CD4-positive, alpha-beta T cell treated with Interleukin-4 for 4 hours (primary cell): ENCODE data around the gene MOSPD2.

ENCODE experiments used
- DNase-seq: peaks from one replicate; pipeline ENCODE4 v3.0.0-alpha.2; 2020

Gene MOSPD2

DNA sequence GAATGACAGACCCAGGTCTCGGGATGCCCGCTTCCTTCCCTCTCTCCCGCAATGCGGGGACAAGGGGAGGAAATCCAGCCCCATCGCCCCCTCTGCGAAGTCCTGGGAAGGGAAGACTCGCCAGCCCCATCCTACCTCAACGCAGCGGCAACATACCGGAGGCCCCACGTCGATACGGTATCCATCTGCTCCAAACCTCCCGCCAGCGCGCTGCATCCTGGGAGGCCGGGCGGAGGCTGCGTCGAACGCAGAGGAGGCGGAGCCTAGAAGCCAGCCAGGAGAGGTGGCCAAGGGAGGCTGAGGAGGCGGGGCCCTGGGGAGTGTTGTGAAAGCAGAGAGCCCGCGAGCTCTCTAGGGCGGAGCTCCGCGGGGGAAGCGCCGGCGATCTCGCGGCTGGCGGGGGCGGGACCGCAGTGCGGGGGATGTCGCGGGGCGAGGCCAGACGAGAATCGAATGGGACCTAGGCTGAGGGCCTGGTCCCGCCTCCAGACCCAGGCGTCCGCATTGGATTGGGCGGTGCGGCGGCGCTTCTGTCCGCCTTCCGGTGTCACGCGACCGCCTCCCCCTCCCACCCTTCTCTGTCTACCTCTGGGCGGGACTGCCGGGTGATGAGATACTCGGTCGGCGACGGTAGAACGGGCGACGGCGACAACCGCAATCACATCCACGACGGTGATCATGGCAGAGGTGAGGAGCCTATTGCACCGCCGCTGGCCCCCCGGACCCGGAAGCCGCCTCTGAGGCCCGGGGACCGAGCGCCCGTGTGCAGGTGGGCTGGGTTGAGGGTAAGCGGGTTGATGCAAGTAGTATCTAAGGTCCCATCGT is at the start of gene MOSPD2, which contains the start of gene FANCB:
Gene MOSPD2 (plus strand): TSS at position 571 of the 825 bp plus-strand sequence. CDS start 108 bp downstream, at position 679.
Gene FANCB (minus strand): TSS at position 219 of the 825 bp plus-strand sequence. CDS start 7,559 bp downstream, outside the sequence.
- DNase-seq: peak; percentile 94

DNA sequence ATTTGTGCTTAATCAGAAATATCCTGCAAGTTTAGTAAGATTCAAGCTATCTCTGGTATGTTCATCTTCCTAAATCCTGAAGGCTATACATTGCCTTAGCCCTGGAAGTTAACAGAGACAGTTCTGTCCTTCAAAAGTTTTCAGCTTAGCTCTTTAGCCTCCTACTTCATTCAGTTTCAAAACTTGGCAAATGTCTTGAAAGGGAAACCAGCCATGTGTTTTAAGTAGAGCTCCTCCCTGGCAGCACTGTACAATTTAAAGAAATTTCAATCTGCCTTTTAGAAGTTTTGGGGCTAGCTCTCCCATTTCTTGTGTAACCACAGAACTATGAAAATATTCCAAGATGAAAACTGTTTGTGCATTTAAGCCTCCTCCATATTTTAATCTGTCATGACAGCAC is 47.4 kb upstream of the MOSPD2 start:
- DNase-seq: no peak

DNA sequence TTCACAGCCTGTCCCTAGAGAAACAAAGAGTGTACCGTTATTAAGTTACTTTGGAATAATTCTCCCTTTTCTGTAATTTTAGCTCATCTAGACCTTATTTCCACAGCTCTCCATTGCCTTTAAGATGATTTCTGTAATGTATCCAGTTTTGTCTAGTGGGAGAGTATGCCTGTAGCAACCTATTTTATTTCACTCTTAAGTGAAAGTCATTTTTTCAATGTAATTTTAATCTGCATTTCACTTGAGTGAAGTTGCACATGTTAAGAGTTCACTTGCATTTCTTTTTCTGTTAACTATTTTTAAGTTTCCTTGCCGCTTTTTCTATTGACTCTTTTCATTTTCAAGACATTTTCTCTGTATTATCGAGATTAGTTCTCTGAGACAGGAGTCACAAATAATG is 46.9 kb upstream of the MOSPD2 start:
- DNase-seq: no peak

DNA sequence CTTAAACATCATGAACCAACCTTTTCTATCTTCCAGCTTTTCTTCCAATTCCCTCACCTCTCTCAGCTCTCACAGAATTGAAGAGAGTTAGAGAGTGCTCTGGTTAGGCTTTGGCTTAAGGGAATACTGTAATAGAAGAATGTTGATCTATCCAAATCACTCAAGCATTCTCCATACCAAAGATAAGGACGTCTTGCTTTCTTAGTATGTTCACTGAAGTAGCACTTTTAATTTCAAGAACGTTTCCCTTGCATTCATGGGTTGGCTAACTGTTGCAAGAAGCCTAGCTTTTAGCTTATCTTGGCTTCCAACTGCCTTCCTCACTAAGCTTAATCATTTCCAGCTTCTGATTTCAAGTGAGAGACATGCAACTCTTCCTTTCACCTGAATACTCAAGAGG is 43.6 kb upstream of the MOSPD2 start:
- no peak for DNase-seq

DNA sequence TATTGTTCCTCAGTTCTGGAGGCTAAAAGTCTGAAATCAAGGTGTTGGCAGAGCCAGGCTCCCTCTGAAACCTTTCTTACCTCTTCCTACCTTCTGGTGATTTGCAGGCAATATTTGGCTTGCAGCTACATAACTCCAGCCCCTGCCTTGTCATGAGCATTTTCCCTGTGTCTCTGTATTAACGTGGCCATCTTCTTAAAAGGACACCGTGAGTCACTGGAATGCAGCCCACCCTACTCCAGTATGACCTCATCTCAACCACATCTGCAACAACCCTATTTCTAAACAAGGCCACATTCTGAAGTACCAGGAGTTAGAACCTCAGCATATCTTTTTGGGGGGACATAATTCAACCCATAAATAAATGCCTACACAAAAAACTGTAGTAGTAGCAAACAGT is 41.1 kb upstream of the MOSPD2 start:
- DNase-seq: no peak

DNA sequence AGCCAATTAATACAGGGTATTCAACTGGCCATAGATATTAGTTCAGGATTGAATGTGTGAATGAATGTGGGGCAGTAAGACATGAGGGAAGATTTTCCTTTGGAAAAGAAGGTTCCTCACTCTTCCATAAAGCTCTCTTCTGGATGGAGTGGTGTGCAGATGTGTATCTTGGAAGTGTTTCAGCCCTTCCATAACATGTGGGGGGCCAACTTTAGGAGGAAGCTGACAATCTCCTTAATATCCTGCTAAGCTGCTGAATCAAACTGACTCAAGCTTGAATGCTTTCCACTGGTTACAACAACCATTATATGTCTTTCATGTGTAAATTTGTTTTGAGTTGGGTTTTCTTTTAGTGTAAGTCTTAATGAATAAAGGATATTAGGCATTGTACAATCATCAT is 40.6 kb upstream of the MOSPD2 start:
- no peak for DNase-seq

DNA sequence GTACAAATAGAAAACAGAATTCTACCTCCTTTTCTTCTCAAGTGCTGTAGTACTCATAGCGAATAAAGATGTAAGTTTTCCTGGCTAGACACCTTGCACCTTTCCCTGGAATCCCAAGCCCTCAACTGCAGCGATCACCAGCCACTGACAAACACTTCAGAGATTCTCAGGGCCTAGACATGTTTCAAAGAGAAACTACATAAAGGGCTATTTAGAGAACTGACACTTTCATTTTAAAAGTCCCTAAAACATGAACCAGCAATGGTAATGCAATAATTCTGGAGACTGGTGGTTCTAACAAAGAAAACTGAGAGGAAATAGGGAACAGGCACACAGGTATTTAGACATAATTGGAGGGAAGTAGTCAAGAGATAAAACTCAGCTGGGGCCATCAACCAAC is 36.1 kb upstream of the MOSPD2 start:
- no peak for DNase-seq

DNA sequence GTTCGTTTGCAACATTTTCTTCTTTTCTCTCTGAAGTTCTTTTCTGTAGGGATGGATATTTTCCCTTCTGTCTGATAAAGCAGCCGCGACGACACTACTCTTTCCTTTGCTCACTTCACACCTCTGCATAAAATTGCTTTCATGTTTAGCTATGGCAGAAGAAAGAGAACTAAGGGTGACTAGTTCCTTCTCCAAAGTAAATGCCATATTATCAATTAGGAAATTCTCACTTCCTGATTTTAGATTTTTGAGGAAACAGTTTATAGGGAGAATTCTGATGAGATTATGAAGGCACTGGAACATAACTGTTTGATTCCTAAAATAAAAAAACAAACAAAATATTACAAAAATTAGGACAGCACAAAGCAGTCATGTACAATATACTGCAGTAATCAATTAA is 29.6 kb upstream of the MOSPD2 start:
- no peak for DNase-seq

DNA sequence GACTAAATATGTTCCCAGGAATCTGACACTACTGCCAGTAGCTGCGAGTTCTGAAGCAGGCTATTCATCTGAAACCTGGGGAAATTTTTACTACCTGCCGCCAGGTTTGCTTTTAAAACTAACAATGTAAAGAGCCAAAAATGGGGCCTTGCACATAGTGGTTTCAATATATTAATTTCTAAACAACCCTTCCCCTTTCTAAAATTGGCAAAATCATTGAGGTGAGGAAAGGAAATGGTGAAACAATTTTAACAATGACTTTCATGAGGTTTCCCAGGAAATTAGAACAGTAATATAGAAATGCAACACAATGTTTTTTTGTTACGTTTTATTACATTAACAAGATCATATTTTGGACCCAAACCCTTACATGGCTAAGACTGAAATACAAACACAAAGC is 21.7 kb upstream of the MOSPD2 start:
- no peak for DNase-seq

DNA sequence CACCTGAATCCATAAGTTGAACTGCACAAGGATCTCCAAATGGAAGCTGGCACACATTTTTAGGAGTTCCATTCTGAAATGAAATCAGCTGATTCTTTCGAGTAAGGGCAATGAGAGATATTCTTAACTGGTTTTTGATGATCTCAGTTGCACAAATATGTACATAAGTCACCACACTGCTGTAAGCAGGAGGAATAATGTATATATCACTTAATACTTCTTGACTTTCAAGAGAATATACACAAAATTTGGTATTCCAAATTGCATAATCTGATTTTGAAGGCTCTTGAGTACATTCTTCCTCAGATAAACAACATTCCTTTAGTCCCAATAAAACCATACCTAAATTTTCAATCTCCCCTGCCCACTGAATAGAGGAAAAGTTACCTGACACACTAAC is 8.6 kb upstream of the MOSPD2 start:
- DNase-seq: no peak

DNA sequence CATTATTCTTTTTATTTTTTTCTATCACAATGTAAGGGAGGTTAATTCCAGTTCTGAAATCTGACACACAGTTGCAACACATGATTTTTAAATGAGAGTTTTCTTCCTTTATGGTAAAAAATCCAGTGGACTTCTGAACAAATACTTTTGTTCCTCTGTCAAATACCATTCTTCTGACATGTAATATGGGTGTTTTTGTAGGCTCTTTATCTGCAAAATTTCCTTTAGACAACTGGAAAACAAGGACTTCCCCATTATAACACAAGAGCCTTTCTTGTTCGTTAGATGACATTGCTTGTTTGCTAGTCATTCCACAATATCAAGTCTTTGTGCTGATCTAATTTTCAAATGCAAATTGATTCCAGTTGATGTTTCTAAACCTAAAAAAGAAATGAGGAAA is 8.0 kb upstream of the MOSPD2 start:
- DNase-seq: no peak

DNA sequence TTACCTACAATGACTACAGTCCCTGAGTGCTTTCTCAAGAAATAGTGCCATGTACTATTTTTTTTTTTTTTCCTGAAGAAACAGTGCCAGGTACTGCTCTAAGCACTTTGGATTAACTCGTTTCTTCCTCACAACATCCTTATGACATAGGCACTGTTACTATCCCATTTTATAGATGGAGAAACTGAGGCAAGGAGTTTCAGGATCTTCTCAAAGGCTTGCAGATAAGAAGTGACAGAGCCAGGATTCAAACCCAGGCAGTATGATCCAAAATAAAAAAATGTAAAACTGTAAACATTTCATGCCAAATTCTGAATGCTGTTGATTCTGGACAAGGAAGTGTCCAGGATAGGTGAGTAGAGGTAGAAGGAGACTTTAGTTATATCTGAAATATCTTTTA is 1.5 kb upstream of the MOSPD2 start:
- DNase-seq: no peak

DNA sequence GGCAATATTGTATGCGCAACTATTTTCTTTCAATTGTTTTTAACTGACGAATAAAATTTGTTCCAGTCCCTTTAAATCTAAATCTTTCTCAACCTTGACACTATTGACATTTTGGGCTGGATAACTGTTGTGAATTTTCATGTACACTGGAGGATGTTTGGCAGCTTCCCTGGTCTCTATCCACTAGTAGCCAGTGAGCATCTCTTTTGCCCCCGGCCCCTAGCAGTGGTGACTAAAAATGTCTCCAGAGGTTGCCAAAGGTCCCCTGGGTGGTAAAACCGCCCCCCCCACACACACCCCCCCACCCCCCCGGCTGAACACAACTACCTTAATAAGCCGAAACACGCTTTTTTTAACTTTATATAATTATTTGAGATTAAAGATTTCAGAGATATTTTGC is 866 bp upstream of the MOSPD2 start:
- DNase-seq: no peak

DNA sequence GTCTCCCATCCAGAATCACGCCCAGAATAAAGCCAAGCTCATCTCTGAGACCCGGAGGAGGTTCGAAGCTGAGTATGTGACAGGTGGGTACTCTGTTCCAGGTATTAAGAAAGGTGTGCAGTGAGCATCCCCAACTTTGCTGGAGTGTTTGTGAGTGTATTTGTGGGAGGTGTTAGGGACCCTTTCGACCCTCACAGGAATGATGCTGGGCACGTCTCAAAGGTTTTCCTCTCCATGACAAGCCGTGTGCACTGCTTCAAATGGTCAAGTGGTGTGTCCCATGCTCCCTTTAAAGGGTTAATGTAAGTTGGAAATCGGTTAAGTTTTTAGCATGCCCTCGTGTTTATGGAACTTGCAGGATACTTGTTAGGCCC is 442 bp downstream of the MOSPD2 start:
- no peak for DNase-seq

DNA sequence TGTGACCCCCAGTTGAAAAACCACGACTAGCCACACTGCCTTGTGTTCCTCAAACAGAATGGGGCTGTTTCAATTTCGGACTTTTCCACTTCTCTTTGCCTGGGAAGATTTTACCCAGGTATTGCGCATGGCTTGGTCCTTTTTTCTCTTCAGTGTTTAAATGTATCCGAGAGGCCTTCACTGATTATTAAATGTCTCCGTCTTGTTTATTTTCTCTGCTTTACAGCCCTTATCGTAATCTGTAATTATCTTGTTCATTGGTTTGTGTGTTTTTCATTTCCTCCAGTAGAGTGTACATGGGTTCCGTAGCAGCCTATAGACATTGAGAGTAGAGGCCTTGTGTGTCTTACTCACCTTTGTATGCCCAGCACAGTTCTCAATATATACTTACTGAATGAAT is 2.4 kb downstream of the MOSPD2 start:
- no peak for DNase-seq

DNA sequence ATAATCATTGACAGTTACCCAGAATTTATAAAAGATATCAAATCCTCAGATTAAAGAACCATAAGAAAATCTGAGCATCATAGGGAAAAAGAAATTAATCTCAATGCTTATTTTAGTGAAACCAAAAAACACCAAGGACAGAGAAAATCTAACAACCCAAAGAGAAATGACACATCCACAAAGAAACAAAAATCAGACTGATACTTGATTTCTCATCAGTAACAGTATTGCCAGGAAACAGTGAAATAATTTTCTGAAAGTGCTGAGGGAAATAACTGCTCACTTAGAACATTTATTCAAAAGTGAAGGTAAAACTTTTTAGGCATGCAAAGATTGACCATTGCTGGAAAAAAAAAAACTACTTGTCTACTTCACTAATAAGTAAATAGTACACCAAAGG is 10.6 kb downstream of the MOSPD2 start:
- no peak for DNase-seq

DNA sequence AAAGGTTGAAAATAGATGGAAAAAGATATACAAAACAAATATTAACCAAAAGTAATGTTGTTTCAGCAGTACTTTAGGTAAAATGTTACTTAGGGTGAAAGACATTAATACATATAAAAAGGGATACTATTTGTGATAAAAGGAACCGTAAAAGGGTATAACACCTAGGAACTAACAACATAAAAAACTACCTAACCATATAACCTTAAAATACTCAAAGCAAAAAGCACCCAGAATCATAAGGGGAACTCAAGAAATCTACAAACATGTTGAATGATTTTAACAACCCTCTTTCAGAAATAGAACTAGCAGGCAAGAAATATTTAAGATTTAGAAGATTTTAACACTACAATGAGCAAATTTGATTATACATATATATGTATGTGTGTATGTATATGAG is 11.5 kb downstream of the MOSPD2 start:
- no peak for DNase-seq

DNA sequence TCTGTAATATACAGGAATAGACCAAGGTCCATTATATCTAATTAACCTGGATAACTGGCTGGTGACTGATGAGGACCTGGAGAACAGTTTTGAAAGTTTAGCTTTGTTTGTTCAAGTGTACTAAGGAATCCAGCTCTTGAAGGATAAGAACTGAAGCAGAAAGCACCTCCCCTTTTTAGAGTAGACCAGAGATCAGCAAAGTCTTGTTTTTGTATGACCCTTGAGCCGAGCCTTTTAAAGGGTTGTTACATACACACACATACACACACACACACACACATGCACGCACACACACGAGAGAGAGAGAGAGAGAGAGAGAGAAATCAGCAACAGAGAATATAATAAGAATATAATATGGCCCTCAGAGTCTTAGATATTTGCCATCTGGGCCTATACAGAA is 13.0 kb downstream of the MOSPD2 start:
- no peak for DNase-seq

DNA sequence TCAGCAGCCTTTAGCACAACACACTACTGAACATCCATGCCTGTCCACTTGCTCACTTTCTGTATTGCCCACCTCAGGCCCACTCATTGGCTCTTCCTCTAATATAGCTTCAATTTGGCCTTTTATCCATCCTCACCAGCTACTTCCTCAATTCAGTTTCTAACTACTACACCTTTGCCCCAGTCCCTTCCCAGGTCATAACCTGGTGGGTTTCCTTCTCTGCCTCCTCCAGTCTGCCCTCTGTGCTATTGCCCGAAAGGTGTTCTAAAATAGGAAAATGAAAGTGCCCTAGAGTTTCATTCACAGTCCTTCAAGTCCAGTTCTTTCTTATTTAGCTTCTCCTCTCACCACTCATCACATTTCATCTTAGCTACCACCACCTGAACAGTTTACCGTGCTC is 23.1 kb downstream of the MOSPD2 start:
- no peak for DNase-seq

DNA sequence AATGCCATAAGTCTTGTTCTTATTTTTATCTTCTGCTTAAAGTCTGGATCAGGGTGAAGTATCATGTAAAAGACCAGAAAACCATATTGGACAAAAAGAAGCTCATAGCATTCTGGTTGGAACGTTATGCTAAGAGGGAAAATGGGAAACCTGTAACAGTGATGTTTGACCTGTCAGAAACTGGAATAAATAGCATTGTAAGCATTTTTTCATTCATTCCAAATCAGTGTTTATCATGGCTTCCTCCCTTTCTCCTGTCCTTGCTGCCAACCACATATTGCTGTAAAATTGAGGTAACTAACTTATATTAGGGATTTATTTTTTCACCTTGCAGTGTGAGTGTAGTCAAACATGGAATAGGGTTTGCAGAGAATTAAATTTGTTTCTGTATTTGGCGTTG is 23.8 kb downstream of the MOSPD2 start:
- no peak for DNase-seq

DNA sequence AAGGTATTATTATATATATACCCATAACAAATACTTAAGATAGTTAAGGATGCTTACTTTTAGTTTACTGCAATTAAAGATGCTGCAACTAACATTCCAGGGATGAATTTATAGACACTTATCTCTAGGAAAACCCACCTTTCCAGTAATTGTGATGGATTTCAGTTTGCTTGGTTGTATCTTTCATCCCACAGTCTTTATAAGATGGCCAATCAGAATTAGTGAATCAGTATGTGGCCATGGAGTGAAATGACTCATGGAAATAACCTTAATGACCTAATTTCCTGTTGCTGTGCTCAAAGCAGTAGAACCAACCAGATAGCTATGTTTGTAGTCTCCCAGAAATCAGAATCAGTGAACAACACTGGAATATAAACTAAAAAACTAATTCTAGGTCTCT is 26.4 kb downstream of the MOSPD2 start:
- DNase-seq: peak; percentile 3

DNA sequence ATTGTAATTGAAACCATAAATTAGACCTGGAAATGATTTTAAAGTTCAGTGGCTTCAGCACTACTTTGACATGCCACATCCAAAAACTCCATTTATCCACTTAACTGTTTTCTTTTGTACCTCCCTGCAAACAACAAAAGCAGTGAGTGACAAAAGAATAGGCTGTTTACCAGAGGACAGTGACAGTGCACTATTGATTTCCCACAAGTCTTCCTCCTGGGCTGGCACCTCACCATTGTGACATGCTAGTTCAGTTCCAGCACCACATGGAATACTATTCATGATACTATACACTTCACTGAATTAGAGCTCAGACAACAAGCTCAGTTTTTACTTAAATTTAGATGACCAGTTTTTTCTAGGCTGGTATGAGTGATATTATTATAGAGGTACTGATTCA is 29.3 kb downstream of the MOSPD2 start:
- DNase-seq: no peak

DNA sequence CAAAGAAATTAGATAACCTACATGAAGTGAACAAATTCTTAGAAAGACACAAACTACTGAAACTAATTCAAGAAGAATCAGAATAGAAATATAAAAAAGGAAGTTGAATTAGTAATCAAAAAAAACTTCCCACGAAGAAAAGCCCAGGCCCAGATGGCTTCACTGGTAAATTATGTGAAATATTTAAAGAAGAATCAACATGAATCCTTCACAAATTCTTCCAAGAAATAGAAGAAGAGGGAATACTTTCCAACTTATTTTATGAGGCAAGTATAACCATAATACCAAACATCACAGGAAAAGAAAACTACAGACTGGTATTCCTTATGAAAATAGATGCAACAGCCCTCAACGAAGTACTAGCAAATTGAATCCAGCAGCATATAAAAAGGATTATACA is 30.7 kb downstream of the MOSPD2 start:
- DNase-seq: no peak

DNA sequence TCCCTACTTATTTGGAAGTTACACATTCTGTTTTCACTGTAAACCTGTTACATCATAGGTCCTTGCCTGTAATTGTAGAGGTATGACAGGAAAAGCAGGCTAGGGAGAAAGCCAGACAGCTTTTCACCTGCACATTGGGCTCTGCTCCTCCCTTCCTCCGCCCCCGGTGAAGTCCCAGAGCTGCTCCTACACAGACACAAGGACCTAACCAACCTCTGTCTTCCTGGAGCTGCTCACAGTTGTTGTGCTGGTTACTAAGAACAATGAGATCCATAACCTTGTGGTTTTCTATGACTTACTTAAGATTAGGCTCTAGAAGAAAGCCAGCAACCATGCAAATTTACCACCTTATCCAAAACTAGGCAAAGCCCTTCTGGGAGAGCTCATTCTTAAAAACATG is 40.0 kb downstream of the MOSPD2 start:
- no peak for DNase-seq

DNA sequence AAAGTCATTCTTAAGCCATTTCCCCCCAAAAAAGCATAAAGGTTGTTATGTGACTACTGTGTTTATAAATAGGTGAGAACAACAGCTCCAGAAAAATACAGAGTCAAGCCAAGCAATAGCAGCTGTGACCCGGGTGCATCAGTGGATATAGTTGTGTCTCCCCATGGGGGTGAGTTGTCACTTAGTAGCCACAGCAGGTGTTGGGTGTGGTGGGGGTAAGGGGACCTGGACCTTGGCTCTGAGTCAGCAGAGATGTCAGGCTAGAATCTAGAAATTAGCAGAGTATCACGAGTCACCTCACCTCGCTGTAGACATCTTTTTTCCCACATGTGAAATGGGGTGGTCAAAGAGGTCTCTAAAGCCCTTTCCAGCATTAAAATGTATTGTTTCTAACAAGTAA is 42.4 kb downstream of the MOSPD2 start:
- DNase-seq: no peak
